Measurements from ENCODE around the gene CHCHD4.

CHCHD4 gene

DNA sequence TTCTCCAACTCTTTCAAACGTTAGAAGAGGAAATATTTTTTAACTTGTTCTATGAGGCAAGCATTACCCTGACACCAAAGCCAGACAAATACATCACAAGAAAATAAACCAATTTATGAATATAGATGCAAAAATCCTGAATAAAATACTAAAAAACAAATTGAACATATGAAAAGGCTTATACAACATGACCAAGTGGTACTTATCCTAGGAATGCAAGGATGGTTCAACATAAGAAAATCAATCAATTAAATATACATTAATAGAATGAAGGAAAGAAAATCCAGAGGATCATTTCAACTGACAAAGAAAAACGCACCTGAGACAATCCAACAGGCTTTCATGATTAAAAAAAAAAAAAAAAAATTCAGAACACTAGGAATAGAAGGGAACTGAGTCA is 36.6 kb upstream of the CHCHD4 start:
- no peak for DNase-seq (ENCODE audit: low read depth in 1 of 2, low spot score in 1 of 2)
- H3K27me3 ChIP-seq (ENCODE audit: insufficient read depth, poor library complexity, severe bottlenecking) = no peaks in the 10 kb centered on the region
- no peak for TF ChIP-seq SPI1 (IDR thresholded peaks at IDR 0.05; ENCODE audit: borderline replicate concordance, low read depth)
- no peak for TF ChIP-seq GABPA (IDR thresholded peaks at IDR 0.05; ENCODE audit: low read depth)
- no peak overlapping the region for H3K4me3 ChIP-seq (replicated peaks; ENCODE audit: insufficient read depth, low read length)
- H3K27ac ChIP-seq (replicated peaks) = no peak overlapping the region

DNA sequence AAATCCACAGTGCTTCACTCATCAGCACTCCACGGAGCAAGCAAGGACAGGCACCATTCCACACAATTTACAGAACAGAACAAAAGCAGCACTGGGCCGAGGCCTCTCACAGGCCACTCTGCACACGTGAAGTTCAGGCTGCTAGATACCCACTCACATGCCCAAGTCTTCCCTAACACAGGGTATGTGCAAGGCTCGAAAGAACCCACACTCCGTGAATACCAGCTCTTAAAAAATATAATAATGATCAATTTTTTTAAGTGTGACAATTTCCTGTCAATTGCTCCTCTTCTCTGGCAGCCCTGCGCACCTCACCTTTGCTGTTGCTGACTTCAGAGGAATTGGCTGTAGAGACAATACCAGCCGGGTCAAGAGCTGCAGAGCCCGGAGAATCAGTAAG is 34.8 kb upstream of the CHCHD4 start:
- Histone ChIP-seq H3K27ac (replicated peaks) (no peak overlapping the region), H3K4me3 (replicated peaks; ENCODE audit: insufficient read depth, low read length) (no peak overlapping the region), H3K27me3 (ENCODE audit: insufficient read depth, poor library complexity, severe bottlenecking) (no peaks in the 10 kb centered on the region)
- TF ChIP-seq, protein P1, sequence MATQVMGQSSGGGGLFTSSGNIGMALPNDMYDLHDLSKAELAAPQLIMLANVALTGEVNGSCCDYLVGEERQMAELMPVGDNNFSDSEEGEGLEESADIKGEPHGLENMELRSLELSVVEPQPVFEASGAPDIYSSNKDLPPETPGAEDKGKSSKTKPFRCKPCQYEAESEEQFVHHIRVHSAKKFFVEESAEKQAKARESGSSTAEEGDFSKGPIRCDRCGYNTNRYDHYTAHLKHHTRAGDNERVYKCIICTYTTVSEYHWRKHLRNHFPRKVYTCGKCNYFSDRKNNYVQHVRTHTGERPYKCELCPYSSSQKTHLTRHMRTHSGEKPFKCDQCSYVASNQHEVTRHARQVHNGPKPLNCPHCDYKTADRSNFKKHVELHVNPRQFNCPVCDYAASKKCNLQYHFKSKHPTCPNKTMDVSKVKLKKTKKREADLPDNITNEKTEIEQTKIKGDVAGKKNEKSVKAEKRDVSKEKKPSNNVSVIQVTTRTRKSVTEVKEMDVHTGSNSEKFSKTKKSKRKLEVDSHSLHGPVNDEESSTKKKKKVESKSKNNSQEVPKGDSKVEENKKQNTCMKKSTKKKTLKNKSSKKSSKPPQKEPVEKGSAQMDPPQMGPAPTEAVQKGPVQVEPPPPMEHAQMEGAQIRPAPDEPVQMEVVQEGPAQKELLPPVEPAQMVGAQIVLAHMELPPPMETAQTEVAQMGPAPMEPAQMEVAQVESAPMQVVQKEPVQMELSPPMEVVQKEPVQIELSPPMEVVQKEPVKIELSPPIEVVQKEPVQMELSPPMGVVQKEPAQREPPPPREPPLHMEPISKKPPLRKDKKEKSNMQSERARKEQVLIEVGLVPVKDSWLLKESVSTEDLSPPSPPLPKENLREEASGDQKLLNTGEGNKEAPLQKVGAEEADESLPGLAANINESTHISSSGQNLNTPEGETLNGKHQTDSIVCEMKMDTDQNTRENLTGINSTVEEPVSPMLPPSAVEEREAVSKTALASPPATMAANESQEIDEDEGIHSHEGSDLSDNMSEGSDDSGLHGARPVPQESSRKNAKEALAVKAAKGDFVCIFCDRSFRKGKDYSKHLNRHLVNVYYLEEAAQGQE (IDR thresholded peaks at IDR 0.05; ENCODE audit: insufficient replicate concordance, low read depth) = no peak
- no peak for TF ChIP-seq CTCF (IDR thresholded peaks at IDR 0.05; ENCODE audit: insufficient read depth, low read length)
- no peak for TF ChIP-seq POLR2AphosphoS5 (IDR thresholded peaks at IDR 0.05; ENCODE audit: low read depth)
- no peak for TF ChIP-seq SPI1 (IDR thresholded peaks at IDR 0.05; ENCODE audit: borderline replicate concordance, low read depth)
- TF ChIP-seq GABPA (IDR thresholded peaks at IDR 0.05; ENCODE audit: low read depth) = no peak
- DNase-seq (ENCODE audit: low read depth in 1 of 2, low spot score in 1 of 2) = no peak

- DNase-seq (ENCODE audit: low read depth in 1 of 2, low spot score in 1 of 2) = no peak
- Histone ChIP-seq H3K27ac (replicated peaks) (no peak overlapping the region), H3K4me3 (replicated peaks; ENCODE audit: insufficient read depth, low read length) (no peak overlapping the region), H3K27me3 (ENCODE audit: insufficient read depth, poor library complexity, severe bottlenecking) (no peaks in the 10 kb centered on the region)
- no peak for TF ChIP-seq SPI1 (IDR thresholded peaks at IDR 0.05; ENCODE audit: borderline replicate concordance, low read depth)
These were observed 33.7 kb upstream of the CHCHD4 start for GRCh38 chr3:14158370-14158769.

DNA sequence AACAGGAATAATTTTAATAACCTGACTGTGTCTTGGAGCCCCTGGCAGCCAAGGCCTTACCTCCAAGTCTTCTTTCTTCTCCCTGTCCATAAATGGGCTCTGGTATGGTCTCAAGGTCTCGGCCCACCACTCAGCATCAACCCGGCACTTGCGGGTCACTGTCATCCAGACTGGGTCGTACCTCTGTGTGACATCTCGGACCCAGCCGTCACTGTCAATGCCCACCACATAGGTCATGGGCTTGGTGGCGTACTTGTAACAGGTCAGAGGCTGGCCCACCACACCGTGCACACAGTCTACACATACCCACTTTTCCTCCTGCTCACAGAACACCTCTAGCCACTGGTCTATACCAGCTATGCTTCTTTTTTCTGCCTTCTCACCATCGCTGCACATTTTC is 33.3 kb upstream of the CHCHD4 start:
- H3K27me3 ChIP-seq (ENCODE audit: insufficient read depth, poor library complexity, severe bottlenecking) = no peaks in the 10 kb centered on the region
- no peak for TF ChIP-seq GABPA (IDR thresholded peaks at IDR 0.05; ENCODE audit: low read depth)
- TF ChIP-seq CTCF (IDR thresholded peaks at IDR 0.05; ENCODE audit: insufficient read depth, low read length) = no peak
- no peak for TF ChIP-seq SPI1 (IDR thresholded peaks at IDR 0.05; ENCODE audit: borderline replicate concordance, low read depth)
- TF ChIP-seq POLR2AphosphoS5 (IDR thresholded peaks at IDR 0.05; ENCODE audit: low read depth) = no peak
- TF ChIP-seq, protein P1 (IDR thresholded peaks at IDR 0.05; ENCODE audit: insufficient replicate concordance, low read depth) = no peak
- no peak overlapping the region for H3K27ac ChIP-seq (replicated peaks)
- no peak overlapping the region for H3K4me3 ChIP-seq (replicated peaks; ENCODE audit: insufficient read depth, low read length)
- no peak for DNase-seq (ENCODE audit: low read depth in 1 of 2, low spot score in 1 of 2)

- no peak overlapping the region for H3K27ac ChIP-seq (replicated peaks)
- TF ChIP-seq POLR2AphosphoS5 (IDR thresholded peaks at IDR 0.05; ENCODE audit: low read depth) (no peak), SPI1 (IDR thresholded peaks at IDR 0.05; ENCODE audit: borderline replicate concordance, low read depth) (no peak), GABPA (IDR thresholded peaks at IDR 0.05; ENCODE audit: low read depth) (no peak), CTCF (IDR thresholded peaks at IDR 0.05; ENCODE audit: insufficient read depth, low read length) (no peak)
- TF ChIP-seq, protein P1 (IDR thresholded peaks at IDR 0.05; ENCODE audit: insufficient replicate concordance, low read depth) = no peak
- H3K27me3 ChIP-seq (ENCODE audit: insufficient read depth, poor library complexity, severe bottlenecking) = no peaks in the 10 kb centered on the region
- no peak overlapping the region for H3K4me3 ChIP-seq (replicated peaks; ENCODE audit: insufficient read depth, low read length)
- no peak for DNase-seq (ENCODE audit: low read depth in 1 of 2, low spot score in 1 of 2)
These were observed 32.3 kb upstream of the CHCHD4 start for GRCh38 chr3:14156843-14157561.
